GM19455 (cell line): ENCODE data around the gene SCFD2.

Experiments used
- ATAC-seq: cut with Tn5 transposase; IDR thresholded peaks from one replicate; pipeline ENCODE4 v1.9.1; 2021; ENCODE audit not compliant: unreplicated experiment

SCFD2 gene

GRCh38 chr4:52866734-52867133 is 499.1 kb downstream of the SCFD2 start:
- no peak for ATAC-seq

DNA sequence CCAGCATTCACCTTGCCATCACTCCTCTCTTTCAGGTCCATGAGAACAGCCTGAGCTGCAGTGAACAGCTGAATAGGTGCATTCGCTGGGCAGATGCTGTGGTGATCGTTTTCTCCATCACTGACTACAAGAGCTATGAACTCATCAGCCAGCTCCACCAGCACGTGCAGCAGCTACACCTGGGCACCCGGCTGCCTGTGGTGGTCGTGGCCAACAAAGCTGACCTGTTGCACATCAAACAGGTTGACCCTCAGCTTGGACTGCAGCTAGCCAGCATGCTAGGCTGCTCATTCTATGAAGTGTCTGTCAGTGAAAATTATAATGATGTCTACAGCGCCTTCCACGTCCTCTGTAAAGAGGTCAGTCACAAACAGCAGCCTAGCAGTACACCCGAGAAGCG is 500.6 kb downstream of the SCFD2 start:
- ATAC-seq = no peak

- no peak for ATAC-seq
These were observed 501.1 kb downstream of the SCFD2 start for GRCh38 chr4:52864793-52865192.

DNA sequence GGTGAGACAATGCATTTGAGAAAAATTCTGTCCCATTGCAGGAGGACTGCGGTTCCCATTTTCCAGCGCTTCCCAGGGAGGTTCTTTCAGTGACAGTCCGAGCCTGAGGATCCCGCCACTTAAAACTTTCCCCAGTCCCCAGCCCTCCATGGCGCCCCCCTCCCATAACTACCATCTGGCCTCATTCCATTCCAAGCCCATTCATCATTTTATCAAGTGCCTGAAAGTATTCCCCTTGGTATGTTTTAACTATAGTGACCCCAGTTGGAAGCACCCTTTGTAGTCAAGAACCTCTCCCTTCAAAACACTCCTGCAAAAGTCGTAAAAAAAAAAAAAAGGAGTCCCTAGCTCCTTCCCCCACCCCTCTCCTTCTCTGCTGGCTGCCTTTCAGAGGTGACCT is 502.5 kb downstream of the SCFD2 start:
- no peak for ATAC-seq

DNA sequence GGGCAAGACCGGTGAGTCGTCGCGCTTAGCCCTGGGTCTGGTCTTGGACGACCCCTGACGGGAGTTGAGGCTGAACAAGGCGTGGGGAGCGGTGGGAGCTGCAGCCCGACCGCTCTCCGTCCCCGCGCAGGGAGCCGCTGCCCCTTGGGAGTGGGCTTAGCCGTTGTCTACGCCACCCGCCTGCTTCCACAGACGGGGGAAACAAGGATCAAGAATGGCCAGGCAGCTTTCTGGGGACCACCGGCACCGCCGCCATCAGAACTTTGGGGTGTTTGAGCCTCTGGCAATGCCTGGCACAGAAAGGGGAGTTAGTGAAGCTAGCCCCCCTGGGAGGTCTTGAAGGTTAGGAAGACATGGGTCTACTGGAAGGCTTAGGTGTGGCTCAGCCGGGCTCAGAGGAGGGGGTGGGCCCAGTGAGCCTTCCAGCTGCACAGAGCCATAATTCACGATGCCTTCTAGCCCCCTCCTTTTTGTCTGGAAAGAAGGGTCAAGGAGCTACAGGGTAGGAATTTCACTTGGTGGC is 503.2 kb downstream of the SCFD2 start:
- no peak for ATAC-seq

DNA sequence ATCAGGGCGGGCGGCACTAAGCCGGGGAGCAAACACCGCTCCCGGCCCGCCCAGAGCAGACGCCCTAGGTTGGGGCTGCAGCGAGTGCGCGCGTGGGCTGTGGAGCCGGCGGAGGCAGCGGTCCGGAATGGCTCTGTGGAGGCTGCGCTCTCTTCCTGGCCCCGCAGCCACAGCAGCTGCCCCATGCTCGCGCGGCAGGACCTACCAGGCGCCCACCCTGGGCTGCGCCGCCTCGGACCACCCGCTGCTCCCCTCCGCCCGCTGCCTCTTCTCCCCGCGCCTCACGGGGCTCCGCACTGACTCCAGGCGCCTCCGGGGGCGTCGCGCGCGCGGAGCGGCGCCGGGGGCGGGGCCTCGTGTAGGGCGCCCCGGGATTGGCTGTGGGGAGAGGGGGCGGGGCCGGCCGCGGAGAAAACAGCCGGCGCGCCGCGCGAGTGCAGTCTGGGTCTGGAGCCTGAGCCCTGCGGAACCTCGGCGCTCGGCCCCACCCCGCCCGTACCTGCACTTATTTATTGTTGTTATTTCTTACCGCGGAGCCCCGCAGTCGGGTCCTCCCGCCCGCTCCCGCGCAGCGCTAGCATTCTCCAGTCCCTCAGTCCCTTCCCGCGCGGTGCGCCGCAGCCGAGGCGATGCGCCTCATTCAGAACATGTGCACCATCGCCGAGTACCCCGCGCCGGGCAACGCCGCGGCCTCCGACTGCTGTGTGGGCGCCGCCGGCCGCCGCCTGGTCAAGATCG is 503.8 kb downstream of the SCFD2 start, which contains the start of gene RASL11B:
RASL11B (plus strand) TSS at position 439 of the 738 bp plus-strand sequence; CDS start at position 630, 191 bp downstream.
- ATAC-seq = peak; percentile 99

DNA sequence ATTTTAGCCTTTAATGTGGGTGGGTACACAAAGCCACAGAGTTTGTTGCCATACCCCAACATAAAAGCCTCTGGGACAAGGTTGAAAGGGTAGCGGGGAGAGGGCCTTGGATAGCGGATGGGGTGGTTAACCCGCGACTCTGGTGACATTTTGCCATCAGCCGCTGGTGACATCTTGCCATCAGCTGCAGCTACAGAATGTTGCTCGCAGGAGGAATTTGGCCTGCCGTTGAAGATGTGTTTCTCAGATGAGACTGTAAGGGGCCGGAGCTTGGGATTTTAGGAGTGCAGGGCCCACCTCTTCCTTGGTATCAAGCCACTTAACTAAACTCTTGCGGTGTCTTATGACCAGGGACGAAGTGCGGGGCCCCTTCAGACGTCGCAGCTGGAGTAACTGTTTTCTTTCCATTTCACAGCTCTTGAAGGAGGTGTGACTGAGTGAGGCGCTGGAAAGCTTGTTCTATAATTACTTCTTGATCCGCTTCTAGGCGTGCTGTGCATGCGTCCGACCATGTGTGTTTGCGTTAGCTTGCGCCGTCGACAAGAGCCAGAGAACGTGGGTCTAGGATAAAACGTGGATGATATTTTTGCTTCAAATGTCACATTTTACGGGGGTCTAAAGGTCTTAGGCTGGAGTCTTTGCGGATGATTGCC is 504.6 kb downstream of the SCFD2 start:
- no peak for ATAC-seq

GRCh38 chr4:52860361-52860760 is 505.5 kb downstream of the SCFD2 start:
- ATAC-seq = no peak

- no peak for ATAC-seq
These were observed 509.1 kb downstream of the SCFD2 start for GRCh38 chr4:52856801-52857200.

DNA sequence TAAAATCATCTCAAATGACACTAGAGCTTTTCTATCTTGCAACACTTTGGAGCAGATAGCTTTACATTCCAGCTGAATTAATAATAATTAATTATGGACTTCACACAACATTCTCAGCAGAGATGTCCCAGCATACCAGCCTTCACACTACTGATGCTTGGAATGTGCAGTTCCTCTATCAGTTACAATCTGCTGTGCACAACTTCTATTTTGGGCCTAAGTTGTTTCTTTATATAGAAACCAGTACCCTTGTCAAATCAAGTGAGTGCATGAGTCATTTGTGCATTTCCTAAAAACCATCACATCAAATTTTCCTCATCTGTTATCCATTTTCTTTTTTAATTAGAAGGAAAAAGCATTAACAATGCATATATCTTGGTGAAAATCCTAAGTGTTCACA is 512.5 kb downstream of the SCFD2 start:
- no peak for ATAC-seq

- no peak for ATAC-seq
These were observed 513.1 kb downstream of the SCFD2 start for GRCh38 chr4:52852711-52853110.

DNA sequence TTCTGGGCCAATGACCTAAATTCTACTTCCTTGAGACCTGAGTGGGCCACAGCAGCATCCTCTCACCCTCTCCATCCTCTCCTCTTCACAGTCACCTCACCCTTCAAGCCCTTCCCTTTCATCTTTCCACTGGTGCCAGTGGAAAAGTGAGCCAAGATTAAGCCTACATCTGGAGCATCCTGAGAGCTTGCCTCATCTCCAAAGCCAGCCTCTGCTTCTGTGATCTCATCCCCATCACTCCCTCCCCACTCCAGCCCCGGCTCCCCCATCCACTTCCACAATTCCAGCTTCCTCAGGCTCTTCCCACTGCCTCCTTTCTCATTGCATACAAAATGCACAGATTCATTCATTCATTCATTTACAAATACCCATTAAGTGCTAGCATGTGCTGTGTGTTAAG is 513.8 kb downstream of the SCFD2 start:
- no peak for ATAC-seq

- ATAC-seq = no peak
These were observed 515.3 kb downstream of the SCFD2 start for GRCh38 chr4:52850406-52851124.

GRCh38 chr4:52848254-52848653 is 517.6 kb downstream of the SCFD2 start:
- no peak for ATAC-seq

DNA sequence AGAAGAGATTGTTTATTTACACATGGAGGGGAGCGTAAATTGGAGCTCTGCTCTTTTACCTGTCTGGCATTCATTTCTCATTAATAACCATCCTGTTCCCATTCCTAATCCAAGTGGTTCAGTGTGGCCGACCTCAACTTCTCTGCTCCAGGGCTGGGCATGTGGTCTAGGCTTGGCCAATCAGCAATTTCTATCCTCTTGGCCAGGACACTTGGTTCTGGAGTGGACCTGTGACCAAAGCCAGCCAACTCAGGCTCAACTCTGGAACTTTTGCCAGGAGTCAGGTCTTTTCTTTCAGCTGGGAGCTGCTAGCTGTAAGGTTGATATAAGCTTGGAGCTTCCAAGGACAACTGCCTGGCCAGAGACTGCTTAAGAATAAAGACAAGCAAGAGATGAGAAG is 519.4 kb downstream of the SCFD2 start:
- no peak for ATAC-seq

DNA sequence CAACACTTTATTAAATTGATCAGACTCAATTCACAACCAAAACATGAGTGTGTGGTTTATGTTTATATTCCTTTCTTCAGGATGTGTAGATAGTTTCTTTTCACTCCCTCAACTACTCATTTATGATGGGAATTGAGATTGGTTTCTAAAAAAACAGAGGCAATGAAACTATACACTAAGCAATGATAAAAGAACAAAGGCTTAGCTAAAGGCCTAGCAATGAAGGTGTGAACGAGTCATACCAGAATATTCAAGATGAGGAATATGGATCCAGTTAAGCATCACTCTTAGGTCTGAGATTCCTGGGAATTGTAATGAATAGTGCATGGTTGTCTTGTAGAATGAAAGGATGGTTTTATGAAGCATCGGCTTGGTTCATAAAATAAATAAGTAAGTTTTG is 521.3 kb downstream of the SCFD2 start:
- no peak for ATAC-seq

DNA sequence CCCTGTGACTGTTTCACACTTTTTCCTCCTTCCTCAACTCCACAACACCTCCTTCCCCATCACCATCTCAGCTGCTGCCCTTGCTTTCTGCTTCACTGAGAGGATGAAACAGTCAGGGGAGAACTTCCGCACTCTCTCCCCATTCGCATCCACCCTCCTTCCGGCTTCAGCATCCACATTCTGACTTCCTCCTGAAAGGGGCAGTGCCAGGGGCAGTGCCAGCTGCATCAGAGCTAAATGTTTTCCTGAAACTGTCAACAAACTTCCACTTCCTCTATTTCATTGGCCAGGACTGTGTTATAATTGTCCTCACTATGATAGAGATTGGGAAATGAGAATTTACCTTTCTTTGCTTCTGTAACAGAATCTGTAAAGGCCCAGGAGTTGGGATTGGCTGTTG is 521.9 kb downstream of the SCFD2 start:
- no peak for ATAC-seq

- ATAC-seq = no peak
These were observed 522.5 kb downstream of the SCFD2 start for GRCh38 chr4:52843351-52843750.

DNA sequence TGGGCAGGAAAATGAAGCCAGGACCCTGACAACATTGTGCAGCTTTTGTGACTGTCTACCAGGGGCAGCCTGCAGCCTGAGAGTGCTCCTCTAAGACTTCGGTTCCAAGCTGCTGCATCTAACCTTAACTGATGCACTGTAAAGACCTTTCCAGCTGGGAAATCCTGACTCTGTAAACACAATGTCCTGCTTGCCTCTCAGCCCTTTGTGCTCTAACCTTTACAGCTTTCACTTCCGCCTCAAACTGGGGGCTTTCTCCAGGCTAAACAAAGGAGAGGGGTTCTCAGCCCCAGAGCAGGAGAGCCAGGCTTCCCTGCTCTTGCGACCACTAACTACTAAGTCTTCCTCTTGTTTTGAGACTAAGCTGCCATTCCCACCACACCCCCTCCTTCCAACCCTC is 523.1 kb downstream of the SCFD2 start:
- no peak for ATAC-seq

DNA sequence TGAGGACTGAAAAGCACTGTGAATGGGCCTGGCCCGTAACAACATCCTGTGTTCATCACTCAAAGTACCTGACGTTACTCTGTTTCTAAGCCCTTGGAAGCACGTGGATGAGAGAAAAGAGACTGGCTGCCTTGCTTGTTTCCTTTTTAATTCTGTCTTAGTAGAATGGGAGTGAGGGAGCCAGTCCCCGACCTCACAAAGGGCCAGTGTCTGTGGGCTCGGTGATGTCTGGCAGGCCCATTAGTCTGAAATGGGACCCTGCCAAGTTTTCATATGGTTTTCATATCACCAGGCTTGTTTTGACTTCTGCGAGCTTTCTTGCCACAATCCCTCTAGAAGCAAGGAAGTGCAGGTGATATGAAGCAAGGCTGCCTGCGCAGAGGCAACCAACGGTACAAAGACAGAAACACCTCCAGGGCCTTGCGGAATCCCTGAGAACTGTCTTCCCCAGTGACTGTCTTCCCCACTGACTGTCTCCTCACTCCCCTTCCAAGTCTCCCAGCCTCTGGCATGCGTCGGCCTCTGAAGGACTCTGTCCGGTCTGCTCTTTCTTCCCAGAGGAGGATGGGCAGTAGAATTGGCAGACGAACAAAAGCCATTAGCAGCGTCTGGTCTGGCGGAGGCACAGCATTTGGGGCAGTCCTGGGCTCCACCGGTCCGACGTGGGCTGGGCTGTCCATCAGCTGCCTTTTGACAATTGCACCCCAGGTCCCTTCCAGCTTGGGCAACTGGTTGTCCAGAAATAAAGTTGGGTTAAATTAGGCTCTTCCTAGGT is 524.0 kb downstream of the SCFD2 start:
- no peak for ATAC-seq
